HCT116 (cell line): ENCODE measurements around the gene GABRA5. TPM values are rescaled to one million over a fixed set of nuclear protein-coding genes. Genes with fewer than 3 reads are reported as not detected.

Experiments used
- ATAC-seq: fragments of 200-7000 bp; cut with Tn5 transposase; 2 replicates; pipeline ENCODE4 v1.9.1; 2020; ENCODE audit warnings: mild to moderate bottlenecking, moderate library complexity
- BruUV-seq: library from RNA; stranded (reverse); fragments of 400-500 nt; replicated peaks from 2 replicates; lab custom pipeline; 2021; lab: Mats Ljungman, UMichigan
- CTCF ChIA-PET: fragments of 300-600 bp; sonication (Branson Sonifier 250); formaldehyde crosslinking; loops from one replicate; lab custom pipeline; 2021; ENCODE audit warnings: antibody characterized with exemption; lab: Charles Lee
- POLR2A ChIA-PET: fragments of 300-600, 350-600 bp; sonication (Branson Sonifier 250); formaldehyde crosslinking; loops from one replicate; lab custom pipeline; 2021; ENCODE audit warnings: antibody characterized with exemption; lab: Charles Lee
- RAD21 ChIA-PET, 2 experiments: fragments of 300-600 bp; sonication (Branson Sonifier 250); formaldehyde crosslinking; loops; one replicate each; lab custom pipeline; 2023; ENCODE audit warnings: low total read pairs in 2 of 2; ENCODE audit not compliant: uncharacterized antibody in 2 of 2, unreplicated experiment in 2 of 2, low non-redundant PET in 1 of 2; lab: Charles Lee
- DNase-seq: peaks from one replicate; pipeline ENCODE4 v3.0.0-alpha.2; 2010; ENCODE audit warnings: low read depth, low spot score
- H2AFZ ChIP-seq: fragments of 200-600 bp; shearing (Covaris generic), sonication (generic); 2 replicates; pipeline ENCODE4 v1.6.1; 2017; ENCODE audit warnings: low read depth, mixed run types, mixed read lengths, antibody characterized with exemption, low read length; ENCODE audit not compliant: poor library complexity, severe bottlenecking
- H3K27ac ChIP-seq: 2 replicates; pipeline ENCODE4 v1.5.1; 2012; ENCODE audit warnings: low read depth, low read length
- H3K27me3 ChIP-seq: fragments of 200-600 bp; sonication (generic); 2 replicates; pipeline ENCODE4 v1.6.1; 2016; ENCODE audit warnings: mixed run types, low read length, mixed read lengths; ENCODE audit not compliant: insufficient read depth
- H3K36me3 ChIP-seq, 2 experiments: fragments of 200-500 bp in 1 of 2; fragments of 200-600 bp in 1 of 2; sonication (Bioruptor generic) in 1 of 2; sonication (generic) in 1 of 2; 2 replicates each; pipeline versions ENCODE4 v1.5.1 to v1.6.1; 2014 to 2016; ENCODE audit warnings: low read length in 2 of 2, inconsistent platforms in 1 of 2, mixed read lengths in 1 of 2, mixed run types in 1 of 2; ENCODE audit not compliant: insufficient read depth in 2 of 2, control insufficient read depth in 1 of 2
- H3K4me1 ChIP-seq, 2 experiments: fragments of 200-600 bp in 1 of 2; sonication (generic) in 1 of 2; 2 replicates each; pipeline versions ENCODE4 v1.5.1 to v1.6.1; 2012 to 2017; ENCODE audit warnings: low read length in 2 of 2, inconsistent platforms in 1 of 2, mild to moderate bottlenecking in 1 of 2, mixed read lengths in 1 of 2, mixed run types in 1 of 2, moderate library complexity in 1 of 2; ENCODE audit not compliant: insufficient read depth in 2 of 2, control insufficient read depth in 1 of 2
- H3K4me2 ChIP-seq: fragments of 200-600 bp; sonication (generic); 2 replicates; pipeline ENCODE4 v1.6.1; 2017; ENCODE audit warnings: mixed run types, low read length, mixed read lengths
- H3K4me3 ChIP-seq, 2 experiments: fragments of 200-600 bp in 1 of 2; sonication (generic) in 1 of 2; replicated peaks in 1 of 2; 2 replicates each; pipeline ENCODE4 v1.5.1; 2011 to 2016; ENCODE audit warnings: low read length in 2 of 2, control low read depth in 1 of 2, low read depth in 1 of 2, mild to moderate bottlenecking in 1 of 2, mixed read lengths in 1 of 2, mixed run types in 1 of 2
- H3K79me2 ChIP-seq: fragments of 200-600 bp; sonication (generic); 2 replicates; pipeline ENCODE4 v1.6.1; 2017; ENCODE audit warnings: mild to moderate bottlenecking, mixed run types, low read length, moderate library complexity, mixed read lengths; ENCODE audit not compliant: insufficient read depth
- H3K9ac ChIP-seq: fragments of 200-600 bp; sonication (generic); 2 replicates; pipeline ENCODE4 v1.6.1; 2016; ENCODE audit warnings: low read length, mixed read lengths
- H3K9me2 ChIP-seq: fragments of 200-600 bp; sonication (generic), shearing (Covaris generic); 2 replicates; pipeline ENCODE4 v1.6.1; 2017; ENCODE audit warnings: mixed run types, mild to moderate bottlenecking, moderate library complexity; ENCODE audit not compliant: insufficient read depth
- H3K9me3 ChIP-seq, 2 experiments: fragments of 200-500 bp in 1 of 2; fragments of 200-600 bp in 1 of 2; sonication (Bioruptor generic) in 1 of 2; sonication (generic) in 1 of 2; 2 replicates each; pipeline ENCODE4 v1.6.1; 2014 to 2017; ENCODE audit warnings: low read length in 2 of 2, mixed read lengths in 2 of 2, inconsistent platforms in 1 of 2, low read depth in 1 of 2, mild to moderate bottlenecking in 1 of 2, mixed run types in 1 of 2, moderate library complexity in 1 of 2; ENCODE audit not compliant: control insufficient read depth in 1 of 2, insufficient read depth in 1 of 2
- H4K20me1 ChIP-seq: fragments of 200-600 bp; sonication (generic), shearing (Covaris generic); 2 replicates; pipeline ENCODE4 v1.6.1; 2017; ENCODE audit warnings: mixed run types, mild to moderate bottlenecking, moderate library complexity; ENCODE audit not compliant: insufficient read depth
- ATF3 ChIP-seq: IDR thresholded peaks from 2 replicates; pipeline ENCODE4 v1.6.1; 2012
- CBX3 ChIP-seq: IDR thresholded peaks from 2 replicates; pipeline ENCODE4 v1.6.1; 2012; ENCODE audit warnings: low read depth
- ELF1 ChIP-seq: IDR thresholded peaks from 2 replicates; pipeline ENCODE4 v1.6.1; 2012; ENCODE audit warnings: low read depth, borderline replicate concordance
- EZH2 ChIP-seq: fragments of 200-600 bp; sonication (generic); IDR thresholded peaks from 2 replicates; pipeline ENCODE4 v1.6.1; 2017; ENCODE audit warnings: antibody characterized with exemption, mixed run types
- EZH2phosphoT487 ChIP-seq: fragments of 200-600 bp; IDR thresholded peaks from 2 replicates; pipeline ENCODE4 v1.6.1; 2018; ENCODE audit warnings: antibody characterized with exemption, borderline replicate concordance
- FOSL1 ChIP-seq: IDR thresholded peaks from 2 replicates; pipeline ENCODE4 v1.6.1; 2012; ENCODE audit warnings: low read depth
- MAX ChIP-seq: IDR thresholded peaks from 2 replicates; pipeline ENCODE4 v1.6.1; 2012
- POLR2A ChIP-seq: IDR thresholded peaks from 2 replicates; pipeline ENCODE4 v1.7.0; 2011; ENCODE audit warnings: borderline replicate concordance; ENCODE audit not compliant: insufficient read depth, insufficient read length; ENCODE audit errors: extremely low read depth
- POLR2AphosphoS5 ChIP-seq: IDR thresholded peaks from 2 replicates; pipeline ENCODE4 v1.6.1; 2011; ENCODE audit warnings: mild to moderate bottlenecking, low read depth, low read length, moderate library complexity
- RAD21 ChIP-seq: IDR thresholded peaks from 2 replicates; pipeline ENCODE4 v1.6.1; 2012; ENCODE audit warnings: low read depth, mild to moderate bottlenecking
- REST ChIP-seq: IDR thresholded peaks from 2 replicates; pipeline ENCODE4 v1.6.1; 2012; ENCODE audit warnings: low read depth
- SIN3A ChIP-seq: IDR thresholded peaks from 2 replicates; pipeline ENCODE4 v1.6.1; 2012; ENCODE audit warnings: low read depth
- SP1 ChIP-seq: IDR thresholded peaks from 2 replicates; pipeline ENCODE4 v1.6.1; 2012; ENCODE audit warnings: low read depth
- SRF ChIP-seq: IDR thresholded peaks from 2 replicates; pipeline ENCODE4 v1.6.1; 2012; ENCODE audit warnings: low read depth
- YY1 ChIP-seq: IDR thresholded peaks from 2 replicates; pipeline ENCODE4 v1.6.1; 2011; ENCODE audit warnings: low read length, low read depth, moderate library complexity, mild to moderate bottlenecking; ENCODE audit not compliant: insufficient replicate concordance; ENCODE audit errors: extremely low read depth
- ZBTB33 ChIP-seq: IDR thresholded peaks from 2 replicates; pipeline ENCODE4 v1.6.1; 2011; ENCODE audit warnings: mild to moderate bottlenecking, low read length, moderate library complexity; ENCODE audit not compliant: insufficient replicate concordance; ENCODE audit errors: extremely low read depth
- ZFX ChIP-seq: fragments of 450-650 bp; IDR thresholded peaks from 2 replicates; pipeline ENCODE4 v1.6.1; 2017
- ZNF274 ChIP-seq: fragments of 200-500 bp; sonication (Bioruptor generic); IDR thresholded peaks from 2 replicates; pipeline ENCODE4 v1.6.1; 2014; ENCODE audit warnings: mild to moderate bottlenecking, low read depth, low read length, inconsistent platforms
- intact Hi-C: fragments of 100-400 bp; cut with micrococcal nuclease; formaldehyde crosslinking; loops from 2 replicates; pipeline ENCODE4 v1.10.0; 2022
- total RNA-seq: library from RNA; stranded (reverse); gene quantifications from one replicate; pipeline ENCODE4 v1.2.1, GENCODE V29; 2021; ENCODE audit not compliant: unreplicated experiment

GABRA5 gene
- total RNA-seq, 1 experiment from 2014 or later = not detected

GRCh38 chr15:26886566-26886965 is 19.7 kb downstream of the GABRA5 start:
- Histone ChIP-seq H3K4me3 (no peak overlapping the region), H3K79me2 (no peaks in the 10 kb centered on the region), H2AFZ (no peak overlapping the region), H3K4me1 (no peaks in the 10 kb centered on the region), H3K9ac (no peak overlapping the region), H3K36me3 (no peaks in the 10 kb centered on the region), H3K9me3 (peaks cover 0 to 15% of the 10 kb centered on the region in 2 experiments; a peak in 2 of 4 replicates), H3K9me2 (no peaks in the 10 kb centered on the region), H3K27me3 (no peaks in the 10 kb centered on the region), H4K20me1 (no peaks in the 10 kb centered on the region), H3K27ac (no peak overlapping the region), H3K4me2 (no peak overlapping the region)
- no TSS peak for BruUV-seq
- intact Hi-C loops = no loop called here
- RAD21 ChIA-PET = no interaction called here
- DNase-seq = no peak
- ATAC-seq = no peak
- CTCF ChIA-PET = interaction anchor here (0.6 kb wide), 1 partner anchor 127 kb away, joined by 4 read pairs; no protein-coding TSS in a partner anchor
- TF ChIP-seq SIN3A (no peak), SP1 (no peak), EZH2phosphoT487 (no peak), RAD21 (no peak), EZH2 (no peak), POLR2A (no peak), FOSL1 (no peak), ZFX (no peak), ATF3 (no peak), POLR2AphosphoS5 (no peak), ELF1 (no peak), YY1 (no peak), MAX (no peak), ZBTB33 (no peak), SRF (no peak), ZNF274 (no peak), REST (no peak), CBX3 (no peak)
- POLR2A ChIA-PET = no interaction called here
